GM21423 (cell line): ENCODE results near the gene AATF.

Experiments used
- ATAC-seq: cut with Tn5 transposase; IDR thresholded peaks from one replicate; pipeline ENCODE4 v1.9.1; 2021; ENCODE audit warnings: mild to moderate bottlenecking, moderate library complexity; ENCODE audit not compliant: unreplicated experiment

AATF gene

DNA sequence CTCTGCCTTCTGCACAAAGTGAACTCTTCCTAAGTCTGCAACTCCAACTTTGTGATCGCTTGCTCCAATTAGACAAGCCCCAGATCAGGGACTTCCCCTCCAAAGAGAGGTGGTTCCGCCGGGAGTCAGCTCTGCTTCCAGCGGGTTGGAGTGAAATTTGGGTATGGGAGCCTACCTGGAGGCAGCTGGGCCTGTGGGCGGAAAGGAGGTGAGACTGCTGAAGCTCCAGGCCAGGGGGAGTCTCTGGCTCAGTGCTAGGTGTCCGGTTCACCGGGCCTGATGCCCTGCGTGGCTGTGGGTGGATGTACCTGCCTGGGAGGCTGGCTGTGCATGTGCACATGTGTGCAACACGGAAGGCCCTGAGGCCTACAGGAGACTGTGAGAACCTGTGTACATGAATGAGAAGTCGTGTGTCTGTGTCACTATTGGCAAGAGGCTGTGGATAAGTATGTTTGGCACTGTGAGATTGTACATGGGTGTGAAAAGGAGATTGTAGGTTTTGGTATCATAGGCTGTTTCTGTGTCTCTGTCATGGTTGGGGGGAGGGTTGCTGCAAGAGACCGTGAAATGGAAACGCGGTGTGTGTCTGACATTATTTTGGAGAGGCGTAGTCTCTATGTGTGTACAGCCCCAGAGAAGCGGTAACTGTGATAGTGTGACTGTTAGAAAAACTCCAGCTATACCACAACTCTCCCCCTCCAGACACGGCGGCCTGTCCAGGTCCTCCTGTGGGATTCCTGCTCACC, 7.3 kb upstream of the AATF start:
- ATAC-seq, result no peak

DNA sequence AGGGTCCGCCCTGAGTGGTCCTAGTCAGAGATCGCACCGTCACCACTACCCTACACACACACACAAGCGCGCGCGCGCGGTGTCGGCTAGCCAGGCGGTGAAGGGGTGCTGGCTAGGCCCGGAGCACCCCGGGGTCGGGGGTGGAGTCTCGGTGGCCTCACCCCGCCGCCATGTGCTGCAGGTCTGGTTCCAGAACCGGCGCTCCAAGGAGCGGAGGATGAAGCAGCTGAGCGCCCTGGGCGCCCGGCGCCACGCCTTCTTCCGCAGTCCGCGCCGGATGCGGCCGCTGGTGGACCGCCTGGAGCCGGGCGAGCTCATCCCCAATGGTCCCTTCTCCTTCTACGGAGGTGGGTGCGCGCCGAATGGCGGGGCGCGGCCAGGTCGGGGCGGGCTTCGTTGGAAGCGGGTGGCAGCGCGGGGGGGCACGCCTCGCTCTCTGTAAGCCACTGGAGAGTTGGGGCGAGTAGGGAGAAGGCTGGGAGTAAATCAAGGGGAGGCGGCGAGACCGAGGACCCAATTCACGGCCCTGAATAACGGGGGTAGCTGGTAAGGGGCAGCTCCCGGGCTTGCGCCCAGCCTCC, 6.6 kb upstream of the AATF start:
- ATAC-seq, result no peak

DNA sequence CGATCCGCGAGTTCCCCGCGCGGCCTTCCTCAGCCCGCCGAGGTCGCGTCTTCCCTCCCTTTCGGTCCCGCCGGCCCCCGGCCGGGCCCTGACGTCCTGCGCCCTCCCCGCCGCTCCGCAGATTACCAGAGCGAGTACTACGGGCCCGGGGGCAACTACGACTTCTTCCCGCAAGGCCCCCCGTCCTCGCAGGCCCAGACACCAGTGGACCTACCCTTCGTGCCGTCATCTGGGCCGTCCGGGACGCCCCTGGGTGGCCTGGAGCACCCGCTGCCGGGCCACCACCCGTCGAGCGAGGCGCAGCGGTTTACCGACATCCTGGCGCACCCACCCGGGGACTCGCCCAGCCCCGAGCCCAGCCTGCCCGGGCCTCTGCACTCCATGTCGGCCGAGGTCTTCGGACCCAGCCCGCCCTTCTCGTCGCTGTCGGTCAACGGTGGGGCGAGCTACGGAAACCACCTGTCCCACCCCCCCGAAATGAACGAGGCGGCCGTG, 6.1 kb upstream of the AATF start:
- no peak for ATAC-seq

DNA sequence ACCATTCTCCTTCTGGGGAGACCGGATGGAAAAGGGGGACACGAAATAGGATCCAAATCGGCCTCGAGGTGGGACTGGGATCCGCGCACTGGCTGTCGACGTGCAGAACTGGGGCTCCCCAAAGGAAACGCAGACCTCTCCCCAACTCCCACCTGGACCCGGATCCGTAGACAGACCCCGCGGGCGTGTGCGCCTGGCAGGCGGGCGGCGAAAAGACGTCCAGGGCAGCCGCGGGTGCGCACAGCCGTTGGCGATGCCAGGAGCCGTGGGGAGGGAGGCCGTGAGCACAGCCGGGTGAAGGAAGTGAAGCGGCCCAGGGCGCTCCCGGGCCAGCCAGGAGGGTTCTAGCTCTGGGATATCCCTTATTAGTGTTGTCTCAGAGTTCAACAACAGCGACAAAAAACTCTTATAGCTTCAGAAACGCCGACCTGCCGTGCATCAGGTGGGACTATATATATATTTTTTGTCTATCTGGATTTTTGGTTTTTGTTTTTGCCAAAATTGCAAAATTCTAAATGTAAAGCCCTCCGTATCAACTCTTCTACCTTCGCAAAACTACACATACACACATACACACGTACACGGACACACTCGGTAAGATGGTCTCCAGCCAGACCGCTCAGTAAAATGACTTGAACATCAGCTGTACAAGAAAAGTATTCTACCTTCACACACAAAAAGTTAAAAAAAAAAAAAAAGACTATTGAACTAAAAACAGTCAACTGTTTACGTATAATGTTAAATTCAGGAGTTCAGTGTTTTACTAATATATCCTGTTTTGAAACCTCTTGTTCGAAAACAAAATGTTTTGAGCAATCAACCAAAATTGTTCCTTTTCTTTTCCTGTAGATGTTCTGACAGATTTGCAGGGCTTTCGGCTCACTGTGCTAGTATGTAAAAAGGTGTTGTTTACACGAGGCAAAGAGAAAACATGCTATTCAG, 5.2 kb upstream of the AATF start:
- ATAC-seq, result no peak

DNA sequence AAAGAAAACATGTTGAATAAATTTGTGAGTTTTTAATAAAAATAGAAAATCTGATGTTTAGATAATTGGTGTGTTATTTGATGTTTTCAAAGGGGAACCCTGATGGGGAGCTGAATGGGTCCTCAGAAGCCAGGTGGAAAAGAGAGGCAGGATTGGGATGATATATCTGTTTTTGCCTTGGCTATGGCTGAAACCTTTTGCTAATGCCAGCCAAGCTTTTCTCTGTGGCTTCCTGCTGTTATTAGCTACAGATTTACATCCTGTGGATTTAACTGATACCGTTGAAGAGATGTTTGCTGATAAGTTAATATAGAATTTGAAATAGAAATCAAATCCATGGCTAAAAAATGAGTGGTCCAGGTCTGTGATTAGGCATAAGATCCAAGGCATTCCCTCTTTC, 4.2 kb upstream of the AATF start:
- ATAC-seq, result no peak

DNA sequence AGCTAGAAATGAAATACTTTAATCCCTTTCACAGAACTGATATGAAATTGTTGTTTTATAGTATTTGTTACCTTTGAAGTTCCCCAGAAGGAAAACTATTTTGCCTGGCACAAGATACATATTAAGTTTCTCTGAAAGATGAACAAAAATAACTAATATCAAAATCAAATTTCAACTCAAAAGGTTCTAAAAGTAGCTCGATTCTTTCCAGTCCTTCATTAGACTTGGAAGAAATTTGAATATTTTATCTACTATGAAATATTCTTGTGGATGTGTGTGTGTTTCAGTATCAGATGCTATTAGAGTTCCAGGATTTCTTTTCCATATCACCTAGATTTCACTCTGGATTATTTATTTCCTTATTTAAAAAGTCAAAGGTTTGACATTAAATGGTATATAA, 3.6 kb upstream of the AATF start:
- ATAC-seq, result no peak

DNA sequence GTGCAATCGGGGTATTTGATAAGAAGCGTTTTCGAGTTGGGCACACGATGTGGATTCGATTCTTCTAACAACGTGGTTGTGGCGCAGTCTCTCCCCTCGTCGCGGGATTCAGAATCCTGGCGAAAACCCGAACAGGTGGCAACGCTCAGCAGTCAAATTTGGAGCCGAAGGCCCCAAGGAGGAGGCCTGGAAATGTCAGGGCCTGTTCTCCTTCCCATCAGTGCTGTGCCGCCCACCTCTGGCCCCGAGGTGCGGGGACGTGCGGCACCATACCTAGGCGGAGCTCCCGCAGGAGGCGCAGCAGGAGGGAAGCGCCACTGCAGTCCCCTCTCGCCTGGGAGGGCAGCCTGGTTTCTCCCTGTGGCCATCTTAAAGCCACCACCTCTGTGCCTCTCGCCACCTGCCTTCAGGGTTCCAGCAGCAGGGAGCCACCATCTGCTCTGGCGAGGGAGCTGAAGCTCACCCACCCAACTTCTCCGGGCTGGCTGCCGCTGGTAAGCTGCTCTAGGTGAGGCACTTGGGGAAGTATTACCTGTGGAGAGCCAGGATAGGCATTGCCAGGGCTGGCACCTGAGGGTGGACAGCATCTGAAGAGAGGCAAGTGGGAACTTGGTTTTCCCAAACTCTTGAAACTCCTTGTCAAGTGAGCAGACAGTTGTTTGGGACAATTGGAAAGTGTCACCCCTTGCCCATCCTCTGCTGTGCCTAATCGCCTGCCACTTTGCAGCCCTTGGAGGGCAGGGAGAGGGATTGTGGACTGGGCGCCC, 2.6 kb upstream of the AATF start:
- ATAC-seq, result no peak

DNA sequence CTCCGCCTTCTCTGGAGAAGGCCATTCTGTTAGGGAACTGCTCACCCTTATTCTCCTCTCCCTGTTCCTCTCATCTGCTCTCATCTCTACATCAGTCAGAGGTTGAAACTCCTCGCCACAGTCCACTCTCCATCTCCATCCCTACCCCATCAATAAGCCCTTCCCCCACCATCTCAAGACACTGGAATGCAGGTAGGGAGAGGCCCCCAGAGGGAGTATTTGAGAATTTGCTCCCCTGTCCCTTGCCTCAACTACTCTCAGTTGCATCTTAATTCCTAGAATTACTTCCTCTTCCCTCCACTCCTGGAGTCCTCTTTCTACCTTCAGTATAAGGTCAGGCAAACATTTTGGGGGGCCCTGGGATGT, 2.0 kb upstream of the AATF start:
- ATAC-seq, result no peak

DNA sequence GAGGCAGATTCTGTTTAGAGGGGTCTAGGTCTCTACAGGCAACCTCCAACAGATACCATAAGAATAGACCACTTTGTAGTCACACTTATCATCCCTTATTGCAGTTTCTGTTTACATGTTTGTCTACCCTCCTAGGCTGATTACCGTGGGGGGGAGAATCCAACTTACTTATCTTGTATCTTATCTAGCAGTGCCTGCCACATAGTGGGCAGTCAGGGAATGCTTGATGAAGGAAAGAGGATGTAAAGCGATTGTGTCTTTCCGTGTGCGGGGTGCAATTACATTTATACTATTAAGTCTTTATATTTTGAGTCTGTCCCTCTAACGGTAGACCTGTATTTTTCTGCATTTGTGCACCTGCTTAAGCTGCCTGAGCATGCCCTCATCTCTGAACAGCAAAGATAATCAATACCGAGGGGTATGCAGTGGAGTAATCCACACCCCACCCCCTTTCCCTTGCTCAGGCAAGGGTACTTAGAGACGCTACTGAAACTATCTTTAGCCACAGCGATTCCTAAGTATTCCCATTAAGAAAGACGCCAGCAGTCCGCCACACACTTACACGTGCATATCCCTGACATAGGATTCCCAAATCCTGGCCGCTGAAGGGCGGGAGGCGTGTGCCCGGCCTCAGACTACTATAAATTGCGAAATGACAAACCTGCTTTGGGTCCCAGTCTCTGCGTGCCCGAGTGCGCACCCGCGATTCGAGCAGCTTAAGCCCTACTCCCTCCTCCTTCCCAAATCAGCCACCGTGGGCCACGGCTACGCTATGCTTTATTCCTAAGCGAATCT, 635 bp upstream of the AATF start:
- peak; percentile 9 for ATAC-seq

DNA sequence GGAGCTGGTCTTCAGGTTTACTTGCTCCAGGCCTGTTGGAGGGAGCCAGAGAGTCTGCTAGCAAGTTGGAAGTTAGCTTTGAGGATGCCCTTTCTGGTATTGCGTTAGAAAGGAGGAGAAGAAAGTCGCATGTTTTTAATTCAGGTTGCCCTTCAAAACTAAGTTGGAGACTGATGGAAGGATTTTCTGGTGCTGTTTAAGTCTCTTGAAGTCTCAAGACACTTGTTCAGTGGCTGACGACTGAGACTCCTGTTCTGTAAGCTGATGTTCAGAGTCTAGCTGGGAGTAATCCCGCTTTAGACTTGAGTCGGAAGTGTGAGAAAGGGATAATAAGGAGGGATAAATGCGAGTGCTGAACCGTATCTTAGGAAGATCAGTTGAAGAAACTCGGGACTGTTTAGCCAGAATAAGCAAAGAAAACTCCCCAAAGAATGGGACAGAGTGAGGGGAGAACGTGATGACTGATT, 740 bp downstream of the AATF start:
- peak; percentile 6 for ATAC-seq

DNA sequence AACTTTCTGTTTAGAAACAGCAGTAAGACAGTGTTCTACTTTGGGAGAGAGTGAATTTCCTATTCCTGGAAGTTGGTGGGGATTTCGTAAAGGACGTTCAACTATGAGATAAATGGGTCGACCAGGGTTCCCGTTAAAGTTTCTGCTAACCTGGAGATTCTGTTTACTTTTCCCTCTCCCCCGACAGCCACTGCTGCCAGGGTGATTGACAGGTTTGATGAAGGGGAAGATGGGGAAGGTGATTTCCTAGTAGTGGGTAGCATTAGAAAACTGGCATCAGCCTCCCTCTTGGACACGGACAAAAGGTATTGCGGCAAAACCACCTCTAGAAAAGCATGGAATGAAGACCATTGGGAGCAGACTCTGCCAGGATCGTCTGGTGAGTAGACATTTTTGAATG, 1.3 kb downstream of the AATF start:
- no peak for ATAC-seq

DNA sequence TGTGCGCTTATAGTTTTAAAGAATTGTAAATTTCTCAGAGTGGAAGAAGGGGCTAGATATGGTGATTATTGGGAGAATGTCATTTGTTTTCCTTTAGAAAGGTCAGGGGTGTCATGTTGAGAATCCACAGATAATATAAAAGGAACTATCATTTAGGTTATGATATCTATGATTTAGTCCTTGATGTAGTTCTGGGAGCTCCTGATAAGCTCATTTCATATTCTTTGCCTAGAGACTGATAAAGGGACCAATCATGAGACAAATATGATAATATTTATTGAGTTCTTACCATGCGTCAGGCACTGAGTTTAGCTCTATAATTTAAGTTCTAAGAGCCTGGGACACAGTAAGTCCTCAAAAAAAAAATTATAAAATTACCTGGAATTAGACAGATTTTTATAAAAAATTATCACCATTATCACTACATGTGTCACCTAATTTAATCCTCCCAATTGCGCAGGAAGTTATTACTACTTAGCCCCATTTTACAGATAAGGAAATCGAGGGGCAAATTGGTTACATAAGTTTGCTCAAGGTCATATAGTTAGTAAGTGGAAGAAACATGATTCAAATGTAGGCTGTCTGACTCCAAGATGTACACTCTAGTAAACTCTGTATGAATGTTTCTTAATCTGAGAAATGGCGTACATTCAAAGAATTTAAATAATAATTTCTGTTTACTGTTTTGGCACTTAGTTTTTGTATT, 2.5 kb downstream of the AATF start:
- ATAC-seq, result no peak

DNA sequence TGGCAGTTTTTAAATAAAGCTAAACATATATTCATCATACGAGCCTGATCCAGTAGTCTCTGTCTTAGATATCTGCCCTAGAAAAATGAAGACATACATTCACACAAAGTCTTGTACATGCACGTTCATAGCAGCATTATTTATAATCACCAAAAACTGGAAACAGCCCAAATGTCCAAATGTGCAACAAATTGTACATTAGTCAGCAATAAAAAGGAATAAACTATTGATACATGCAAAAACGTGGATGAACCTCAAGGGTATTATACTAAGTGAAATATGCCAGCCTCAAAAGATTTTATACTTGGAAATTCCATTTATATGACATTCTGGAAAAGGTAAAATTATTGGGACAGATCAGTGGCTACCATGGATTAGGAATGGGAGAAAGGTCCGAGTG, 22.8 kb downstream of the AATF start:
- no peak for ATAC-seq

DNA sequence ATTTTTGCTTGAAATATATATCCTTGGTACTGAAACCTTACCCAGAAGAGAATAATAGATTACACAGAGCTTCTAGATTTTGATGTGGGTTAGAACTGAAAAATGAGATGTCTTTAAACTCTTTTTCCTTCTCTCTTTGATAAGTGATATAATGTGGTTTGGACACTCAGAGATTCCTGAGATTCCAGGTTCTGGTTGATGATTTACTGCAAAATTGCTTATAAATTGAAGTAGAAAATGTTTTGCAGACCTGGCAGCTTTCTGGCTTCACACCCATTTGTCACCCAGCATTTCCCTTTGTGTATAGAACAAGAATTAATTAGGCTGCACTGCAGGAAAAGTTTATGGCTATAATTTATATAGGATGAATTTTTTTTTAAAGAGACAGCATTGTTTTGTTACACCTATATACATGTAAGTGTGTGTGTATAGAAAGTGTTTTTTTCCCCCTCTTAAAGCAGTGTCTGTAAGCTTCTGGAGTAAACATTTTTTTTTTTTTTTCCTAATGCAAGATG, 23.5 kb downstream of the AATF start:
- no peak for ATAC-seq

DNA sequence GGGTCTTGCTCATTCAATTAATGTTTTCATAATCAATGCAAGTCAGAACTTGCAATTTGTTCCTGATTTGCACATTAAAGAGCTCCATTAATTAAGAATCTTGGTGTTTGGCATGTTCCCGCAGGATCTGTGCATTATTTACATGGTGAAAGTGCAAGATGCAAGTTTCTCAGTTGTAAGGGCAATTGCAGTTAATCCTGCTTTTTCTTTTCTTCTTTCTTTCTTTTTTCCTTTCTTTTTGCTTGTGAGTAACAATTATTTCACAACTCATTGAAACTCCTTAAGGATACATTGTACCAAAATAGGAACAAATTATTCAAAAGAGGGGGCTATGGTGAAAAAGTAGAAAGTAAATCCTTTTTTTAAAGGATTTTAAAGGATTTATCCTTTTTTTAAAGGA, 24.2 kb downstream of the AATF start:
- ATAC-seq, result no peak

DNA sequence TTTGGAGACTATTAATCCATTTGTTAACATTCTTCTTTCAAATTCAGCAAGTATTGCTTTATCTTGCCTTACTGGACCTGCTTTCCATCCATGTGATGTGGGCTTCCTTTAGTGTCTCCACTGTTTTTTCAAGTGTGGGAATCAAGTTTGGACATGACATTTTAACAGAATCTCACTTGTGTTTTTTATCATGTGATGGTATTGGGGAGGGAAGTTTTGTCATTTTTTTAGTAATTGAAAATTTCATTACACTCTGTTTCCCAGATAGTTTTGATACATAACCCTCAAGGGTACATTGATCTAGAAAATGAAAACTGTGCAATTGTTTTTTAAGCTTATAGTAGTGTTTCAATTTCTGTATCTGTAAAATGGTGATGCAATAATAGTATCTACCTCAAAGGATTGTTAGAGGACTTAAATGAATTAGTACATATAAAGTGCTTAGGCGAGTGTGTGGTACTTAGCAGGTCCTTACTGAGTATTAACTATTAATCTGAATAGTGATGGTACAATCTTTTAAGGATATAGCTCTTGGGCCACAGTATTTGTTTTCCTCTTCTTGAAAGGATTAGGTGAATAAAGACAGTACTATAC, 27.3 kb downstream of the AATF start:
- no peak for ATAC-seq

DNA sequence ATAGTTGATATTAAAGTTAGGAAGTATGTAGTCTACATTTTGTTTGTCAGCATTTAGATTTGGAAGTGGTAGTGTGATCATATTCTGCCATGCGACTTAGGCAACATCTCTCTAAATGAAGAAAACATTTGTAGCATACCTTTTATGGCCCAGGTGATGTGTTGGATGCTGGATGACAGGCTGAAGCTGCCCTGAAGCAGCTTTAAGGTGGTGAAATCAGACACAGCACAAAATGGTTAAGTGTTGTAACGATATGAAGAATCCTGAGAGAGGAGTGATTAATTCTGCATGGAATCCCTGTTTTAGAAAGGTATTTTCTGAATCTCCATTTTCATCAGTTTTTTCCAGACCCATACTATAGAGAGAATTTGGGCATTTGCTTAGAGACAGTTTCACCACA, 28.3 kb downstream of the AATF start:
- ATAC-seq, result no peak

DNA sequence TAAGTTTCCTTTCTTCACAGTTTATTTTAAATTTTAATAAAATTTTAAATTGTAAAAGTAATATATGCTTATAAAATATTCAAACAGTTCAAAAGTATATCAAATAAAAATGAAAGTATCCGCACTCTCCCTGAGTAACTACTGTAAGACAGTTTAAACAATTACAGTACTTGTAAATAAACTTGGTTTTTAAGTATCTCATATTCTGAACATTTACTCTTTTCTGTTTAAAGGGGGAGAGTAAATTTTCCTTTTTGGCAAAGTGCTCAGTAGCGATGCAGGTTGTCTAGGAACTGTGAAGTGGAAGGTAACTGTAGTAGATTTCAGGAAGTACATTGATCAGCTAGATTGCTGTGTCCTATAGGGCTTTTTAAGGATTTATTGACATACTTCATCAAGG, 28.8 kb downstream of the AATF start:
- ATAC-seq, result no peak
